Fibroblast of the conjunctiva (primary cell): ENCODE results near the gene CARS1.

ENCODE experiments used
- DNase-seq: peaks from one replicate; pipeline ENCODE4 v3.0.0-alpha.2; 2010; ENCODE audit warnings: low read depth

Gene CARS1

GRCh38 chr11:3008746-3009336, 48.4 kb downstream of the CARS1 start:
- no peak for DNase-seq

GRCh38 chr11:3007404-3008010, 49.7 kb downstream of the CARS1 start:
- no peak for DNase-seq

GRCh38 chr11:3006505-3007260, 50.5 kb downstream of the CARS1 start:
- DNase-seq: no peak

- no peak for DNase-seq
Measured at GRCh38 chr11:3004481-3004880, 52.7 kb downstream of the CARS1 start.

GRCh38 chr11:3003396-3004231, 53.6 kb downstream of the CARS1 start:
- DNase-seq: no peak

- DNase-seq: no peak
Measured at GRCh38 chr11:3002871-3003270, 54.4 kb downstream of the CARS1 start.

GRCh38 chr11:3002351-3002861, 54.8 kb downstream of the CARS1 start:
- DNase-seq: no peak

GRCh38 chr11:3001496-3001895, 55.7 kb downstream of the CARS1 start:
- no peak for DNase-seq

- DNase-seq: peak; percentile 47
Measured at GRCh38 chr11:3000032-3000961, 56.9 kb downstream of the CARS1 start.

- DNase-seq: no peak
Measured at GRCh38 chr11:2999464-2999998, 57.7 kb downstream of the CARS1 start.

GRCh38 chr11:2998073-2998850, 59.0 kb downstream of the CARS1 start:
- DNase-seq: no peak

GRCh38 chr11:2997406-2997805, 59.8 kb downstream of the CARS1 start:
- no peak for DNase-seq

GRCh38 chr11:2996976-2997375, 60.2 kb downstream of the CARS1 start:
- no peak for DNase-seq

GRCh38 chr11:2995893-2996554, 61.2 kb downstream of the CARS1 start:
- DNase-seq: no peak

- DNase-seq: no peak
Measured at GRCh38 chr11:2995031-2995561, 62.1 kb downstream of the CARS1 start.

- no peak for DNase-seq
Measured at GRCh38 chr11:2994336-2994730, 62.9 kb downstream of the CARS1 start.

- DNase-seq: no peak
Measured at GRCh38 chr11:2992997-2993325, 64.3 kb downstream of the CARS1 start.

GRCh38 chr11:2992234-2992996, 64.8 kb downstream of the CARS1 start, which contains the start of gene NAP1L4:
Gene NAP1L4 (minus strand): TSS chr11:2992329. CDS start chr11:2979220, 13,109 bp downstream.
- peak; percentile 91 for DNase-seq
